Ascending aorta (tissue), 2 donors: Measurements from ENCODE around the gene ACIN1. TPM values are rescaled to one million over a fixed set of nuclear protein-coding genes. Genes with fewer than 3 reads are reported as not detected.

Experiments used
- DNase-seq, 2 donors: peaks; one replicate each; pipeline ENCODE4 v3.0.0-alpha.2; 2019; ENCODE audit warnings: low spot score in 2 of 2
- H3K27ac ChIP-seq, 2 donors: fragments of 200-600 bp; sonication (generic); one replicate each; pipeline ENCODE4 v1.5.1; 2016 to 2017; ENCODE audit warnings: mild to moderate bottlenecking in 1 of 2
- H3K27me3 ChIP-seq: fragments of 200-600 bp; sonication (generic); one replicate; pipeline ENCODE4 v1.5.1; 2017
- H3K36me3 ChIP-seq, 2 donors: fragments of 200-600 bp; sonication (generic); one replicate each; pipeline ENCODE4 v1.5.1; 2016
- H3K4me1 ChIP-seq, 2 donors: fragments of 200-600 bp; sonication (generic); one replicate each; pipeline ENCODE4 v1.5.1; 2016 to 2017; ENCODE audit warnings: mild to moderate bottlenecking in 1 of 2
- H3K4me3 ChIP-seq, 2 donors: fragments of 200-600 bp; sonication (generic); one replicate each; pipeline ENCODE4 v1.5.1; 2016 to 2017; ENCODE audit warnings: mild to moderate bottlenecking in 1 of 2
- H3K9me3 ChIP-seq, 2 donors: fragments of 200-600 bp; sonication (generic); one replicate each; pipeline ENCODE4 v1.5.1; 2016
- CTCF ChIP-seq, 3 experiments: fragments of 200-600 bp in 2 of 3; fragments of 450-650 bp in 1 of 3; sonication (generic) in 2 of 3; IDR thresholded peaks; one replicate each; pipeline ENCODE4 v1.5.1; 2016 to 2019; ENCODE audit warnings: antibody characterized with exemption in 3 of 3, mild to moderate bottlenecking in 1 of 3, moderate library complexity in 1 of 3
- intact Hi-C: fragments of 100-400 bp; cut with DNase I; formaldehyde crosslinking; loops from one replicate; pipeline ENCODE4 v1.15.1; 2023
- total RNA-seq: library from RNA; depleted of rRNA; stranded (reverse); fragments of >200 nt; gene quantifications from one replicate; pipeline ENCODE4 v1.1.0, GENCODE V29; 2016

The ACIN1 gene
- total RNA-seq, 1 donor from 2014 or later, result 58.9 TPM

- TF ChIP-seq CTCF (IDR thresholded peaks at IDR 0.05), result no peak
These were observed 516 bp upstream of the ACIN1 start, which contains the start of gene C14orf119 for GRCh38 chr14:23095196-23096108. Gene C14orf119, plus strand, starts transcription at chr14:23095505. Its CDS starts 2,154 bp downstream, at chr14:23097659.

GRCh38 chr14:23093991-23094665, 808 bp downstream of the ACIN1 start:
- peaks cover 31 to 50% of the 10 kb centered on the region in 2 donors for H3K36me3 ChIP-seq
- peaks cover 0 to 22% of the 10 kb centered on the region in 2 donors for H3K4me1 ChIP-seq
- intact Hi-C loops, result loop anchor here (2.0 kb wide), 3 partner anchors 23 to 207 kb away; no protein-coding TSS in a partner anchor
- no peaks in the 10 kb centered on the region for H3K9me3 ChIP-seq
- peak in 1 of 3 experiments; percentile 3 for TF ChIP-seq CTCF (IDR thresholded peaks at IDR 0.05)
- H3K27ac ChIP-seq, result peak overlapping the region; percentile 96 to 97
- H3K4me3 ChIP-seq, result peak overlapping the region; percentile 78
- DNase-seq, result peak in 1 of 2 donors; percentile 51
- H3K27me3 ChIP-seq, result no peaks in the 10 kb centered on the region

More at GRCh38 chr14:23095196-23096108, 516 bp upstream of the ACIN1 start, which contains the start of gene C14orf119:
- H3K4me3 ChIP-seq, result peak within 1 kb of the TSS; percentile 78 to 86
- H3K9me3 ChIP-seq, result no peaks in the 10 kb centered on the region
- H3K4me1 ChIP-seq, result peaks cover 0 to 22% of the 10 kb centered on the region in 2 donors
- H3K27me3 ChIP-seq, result no peaks in the 10 kb centered on the region
- peak within 1 kb of the TSS; percentile 97 to 98 for H3K27ac ChIP-seq
- H3K36me3 ChIP-seq, result peaks cover 19 to 40% of the 10 kb centered on the region in 2 donors
- peak; percentile 99 to 100 for DNase-seq
- intact Hi-C loops, result loop anchor here (1.0 to 5.0 kb wide), 6 partner anchors 25 to 223 kb away; partner anchors contain the start of genes HOMEZ and LRP10

GRCh38 chr14:23093526-23093925, 1.4 kb downstream of the ACIN1 start:
- no peak for DNase-seq
- Histone ChIP-seq H3K27me3 (no peaks in the 10 kb centered on the region), H3K4me1 (peaks cover 0 to 22% of the 10 kb centered on the region in 2 donors), H3K9me3 (no peaks in the 10 kb centered on the region), H3K27ac (no peak overlapping the region), H3K36me3 (peaks cover 31 to 50% of the 10 kb centered on the region in 2 donors), H3K4me3 (peak overlapping the region; percentile 78)
- intact Hi-C loops, result no loop called here
- TF ChIP-seq CTCF (IDR thresholded peaks at IDR 0.05), result no peak

GRCh38 chr14:23093104-23093503, 1.8 kb downstream of the ACIN1 start:
- intact Hi-C loops, result no loop called here
- H3K27ac ChIP-seq, result no peak overlapping the region
- H3K4me1 ChIP-seq, result peaks cover 0 to 22% of the 10 kb centered on the region in 2 donors
- H3K4me3 ChIP-seq, result peak overlapping the region in 1 of 2 donors; percentile 78
- no peaks in the 10 kb centered on the region for H3K27me3 ChIP-seq
- H3K36me3 ChIP-seq, result peaks cover 32 to 48% of the 10 kb centered on the region in 2 donors
- no peak for DNase-seq
- no peak for TF ChIP-seq CTCF (IDR thresholded peaks at IDR 0.05)
- no peaks in the 10 kb centered on the region for H3K9me3 ChIP-seq
